Measurements from ENCODE around the gene SCGB1D1.

DNA sequence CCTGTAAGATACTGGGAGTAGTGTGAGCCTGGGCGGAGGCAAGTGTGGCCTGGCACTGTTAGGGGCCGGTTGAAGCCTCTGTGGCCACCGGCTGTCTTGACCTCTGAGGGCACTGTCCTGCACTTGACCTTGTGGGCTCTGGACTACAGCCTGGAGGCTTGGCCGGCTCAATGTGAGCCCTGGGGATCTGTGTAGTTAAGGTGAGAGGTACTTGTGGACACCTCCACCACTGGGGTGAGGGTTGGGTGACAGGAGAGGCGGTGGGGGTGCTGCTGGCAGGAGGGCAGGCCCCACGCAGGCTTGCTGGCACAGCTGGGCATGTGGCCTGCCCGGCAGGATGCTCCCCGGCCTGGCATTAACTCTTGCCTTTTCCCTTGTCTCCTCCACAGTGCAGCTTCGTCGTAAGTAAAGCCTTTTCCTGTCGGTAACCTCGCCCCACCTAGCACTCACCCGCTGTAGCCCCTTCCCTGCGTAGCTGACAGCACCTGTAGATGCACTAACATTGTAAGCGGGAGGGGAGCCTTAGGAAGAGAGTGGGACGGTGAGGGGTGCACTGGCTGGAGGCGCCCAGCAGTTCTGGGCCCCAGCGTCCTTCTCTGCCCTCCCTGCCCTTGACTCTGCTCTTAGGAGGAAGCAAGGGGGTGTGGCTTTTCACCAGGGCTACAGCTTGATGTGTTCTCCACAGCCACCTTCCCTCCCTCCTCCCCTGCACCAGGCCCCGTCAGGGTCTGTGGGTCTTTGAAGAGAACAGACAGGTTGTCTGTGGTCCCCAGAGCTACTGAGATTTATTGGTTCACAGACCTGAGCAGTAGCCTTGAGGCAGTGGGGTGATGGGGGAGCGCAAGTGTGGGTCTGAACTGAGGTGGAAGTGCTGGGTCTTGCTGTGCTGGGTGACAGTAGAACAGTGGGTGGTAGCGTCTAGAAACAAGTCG lies 48.6 kb upstream of the SCGB1D1 start:
- TF ChIP-seq ZNF223 (tag by site-specific recombination; IDR thresholded peaks at IDR 0.05), result no peak
- TF ChIP-seq, protein P1, sequence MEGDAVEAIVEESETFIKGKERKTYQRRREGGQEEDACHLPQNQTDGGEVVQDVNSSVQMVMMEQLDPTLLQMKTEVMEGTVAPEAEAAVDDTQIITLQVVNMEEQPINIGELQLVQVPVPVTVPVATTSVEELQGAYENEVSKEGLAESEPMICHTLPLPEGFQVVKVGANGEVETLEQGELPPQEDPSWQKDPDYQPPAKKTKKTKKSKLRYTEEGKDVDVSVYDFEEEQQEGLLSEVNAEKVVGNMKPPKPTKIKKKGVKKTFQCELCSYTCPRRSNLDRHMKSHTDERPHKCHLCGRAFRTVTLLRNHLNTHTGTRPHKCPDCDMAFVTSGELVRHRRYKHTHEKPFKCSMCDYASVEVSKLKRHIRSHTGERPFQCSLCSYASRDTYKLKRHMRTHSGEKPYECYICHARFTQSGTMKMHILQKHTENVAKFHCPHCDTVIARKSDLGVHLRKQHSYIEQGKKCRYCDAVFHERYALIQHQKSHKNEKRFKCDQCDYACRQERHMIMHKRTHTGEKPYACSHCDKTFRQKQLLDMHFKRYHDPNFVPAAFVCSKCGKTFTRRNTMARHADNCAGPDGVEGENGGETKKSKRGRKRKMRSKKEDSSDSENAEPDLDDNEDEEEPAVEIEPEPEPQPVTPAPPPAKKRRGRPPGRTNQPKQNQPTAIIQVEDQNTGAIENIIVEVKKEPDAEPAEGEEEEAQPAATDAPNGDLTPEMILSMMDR (tag by site-specific recombination; IDR thresholded peaks at IDR 0.05), result no peak
- no peak for TF ChIP-seq ZNF792 (tag by site-specific recombination; IDR thresholded peaks at IDR 0.05)
- TF ChIP-seq ZNF350 (tag by site-specific recombination; IDR thresholded peaks at IDR 0.05), result no peak
- TF ChIP-seq ZFP41 (tag by site-specific recombination; IDR thresholded peaks at IDR 0.05; ENCODE audit: borderline replicate concordance), result no peak
- TF ChIP-seq SALL2 (tag by site-specific recombination; IDR thresholded peaks at IDR 0.05; ENCODE audit: borderline replicate concordance), result no peak

Data from HEK293 (cell line).